GM06990 (cell line): ENCODE measurements around the gene CTNNA2.

Source experiments
- DNase-seq: peaks from one replicate; pipeline ENCODE4 v3.0.0-alpha.2; 2011; ENCODE audit not compliant: insufficient read length; ENCODE audit errors: extremely low read depth
- H3K27me3 ChIP-seq: replicated peaks from 2 replicates; pipeline ENCODE4 v1.6.0; 2011; ENCODE audit warnings: low read length; ENCODE audit not compliant: control insufficient read depth, insufficient read depth
- H3K36me3 ChIP-seq: 2 replicates; pipeline ENCODE4 v1.5.1; 2011; ENCODE audit warnings: low read length; ENCODE audit not compliant: control insufficient read depth, insufficient read depth
- H3K4me3 ChIP-seq: replicated peaks from 2 replicates; pipeline ENCODE4 v1.5.1; 2011; ENCODE audit warnings: low read depth, mild to moderate bottlenecking, control low read depth, low read length
- CTCF ChIP-seq: IDR thresholded peaks from 2 replicates; pipeline ENCODE4 v1.5.1; 2011; ENCODE audit warnings: low read length, control low read depth, mild to moderate bottlenecking, inconsistent platforms; ENCODE audit not compliant: insufficient read depth, poor library complexity, severe bottlenecking

The CTNNA2 gene

GRCh38 chr2:79774016-79774415, 261.2 kb downstream of the CTNNA2 start:
- H3K4me3 ChIP-seq, result no peak overlapping the region
- no peak for DNase-seq
- TF ChIP-seq CTCF, result no peak

GRCh38 chr2:79776461-79776860, 263.6 kb downstream of the CTNNA2 start:
- TF ChIP-seq CTCF, result no peak
- H3K27me3 ChIP-seq, result no peaks in the 10 kb centered on the region
- no peak overlapping the region for H3K4me3 ChIP-seq
- no peak for DNase-seq
- no peaks in the 10 kb centered on the region for H3K36me3 ChIP-seq

More at GRCh38 chr2:79774016-79774415, 261.2 kb downstream of the CTNNA2 start:
- no peaks in the 10 kb centered on the region for H3K36me3 ChIP-seq
- no peaks in the 10 kb centered on the region for H3K27me3 ChIP-seq

GRCh38 chr2:79780781-79781180, 267.9 kb downstream of the CTNNA2 start:
- Histone ChIP-seq H3K27me3 (no peaks in the 10 kb centered on the region), H3K4me3 (no peak overlapping the region), H3K36me3 (no peaks in the 10 kb centered on the region)
- DNase-seq, result no peak
- TF ChIP-seq CTCF, result no peak

DNA sequence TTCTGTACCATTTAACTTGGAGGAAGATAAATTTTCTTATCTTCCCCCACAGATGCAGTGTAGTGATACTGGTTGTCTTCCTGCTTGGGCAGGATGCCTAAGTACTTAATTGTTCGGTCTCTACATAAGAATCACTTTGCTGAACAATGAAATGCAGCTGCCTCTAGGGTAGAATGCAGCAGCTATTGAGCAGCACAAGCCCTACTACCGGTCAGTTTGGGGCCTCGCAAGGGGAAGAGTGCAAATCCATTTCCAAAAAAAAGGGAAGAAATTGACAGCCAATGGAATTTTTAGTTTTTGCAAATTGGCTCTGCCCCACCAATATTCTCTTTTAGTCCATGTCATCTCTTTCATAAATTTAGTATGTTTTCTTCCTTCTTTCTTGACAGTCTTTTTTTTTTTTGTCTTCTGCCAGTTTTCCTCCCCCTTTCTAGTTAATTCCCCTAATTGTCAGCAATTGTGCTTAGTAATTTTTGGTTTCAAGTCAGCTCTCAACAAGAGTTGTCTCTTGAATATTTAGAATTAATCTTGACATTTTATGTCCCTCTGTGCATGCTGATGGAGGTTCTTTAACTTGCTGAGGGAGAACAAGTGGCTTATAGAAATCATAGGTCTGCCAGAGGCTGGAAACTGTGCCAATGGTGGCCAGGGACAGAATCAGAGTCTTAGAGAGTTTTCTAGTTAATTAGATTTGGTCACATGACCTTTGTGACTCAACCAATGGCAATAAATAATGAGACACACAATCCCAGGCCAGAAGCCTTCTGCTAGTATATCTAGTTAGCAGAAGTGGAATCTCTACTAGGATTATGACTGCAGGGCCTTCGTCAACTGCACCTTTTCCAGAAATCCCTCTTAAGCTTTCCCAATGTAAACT, 270.0 kb downstream of the CTNNA2 start:
- TF ChIP-seq CTCF, result no peak
- Histone ChIP-seq H3K27me3 (no peaks in the 10 kb centered on the region), H3K4me3 (no peak overlapping the region), H3K36me3 (no peaks in the 10 kb centered on the region)
- no peak for DNase-seq

DNA sequence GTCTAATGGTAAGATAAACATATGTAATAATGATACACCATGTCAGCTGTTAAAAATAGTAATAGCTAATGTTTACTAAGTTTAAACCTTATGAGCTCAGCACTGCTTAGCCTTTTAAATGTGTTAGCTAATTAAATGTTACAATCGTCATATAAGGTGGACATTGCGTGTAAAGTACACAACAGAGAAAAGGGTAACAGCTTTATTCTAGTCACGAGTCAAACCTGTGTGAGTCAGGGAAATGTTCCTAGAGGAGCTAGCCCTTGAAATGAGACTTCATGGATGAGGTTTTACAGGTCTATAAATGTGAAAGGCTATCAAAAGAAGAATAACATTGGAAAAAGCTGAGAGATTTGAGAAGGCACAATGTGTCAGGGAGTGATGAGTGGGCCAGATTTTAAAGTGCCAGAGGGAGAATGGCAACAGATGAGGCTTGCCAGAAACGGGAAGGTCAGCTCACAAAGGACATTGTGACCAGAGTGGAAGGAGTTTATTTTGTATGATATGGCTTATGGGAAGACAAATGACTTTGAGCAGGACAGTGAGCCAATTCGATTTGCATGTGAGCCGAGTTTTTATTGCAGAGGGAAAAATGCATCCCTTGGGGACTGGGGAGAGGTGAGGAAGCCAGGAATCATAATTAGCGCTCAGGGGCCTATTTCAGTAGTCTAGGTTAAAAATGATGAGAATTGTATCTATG, 276.3 kb downstream of the CTNNA2 start:
- H3K36me3 ChIP-seq, result no peaks in the 10 kb centered on the region
- TF ChIP-seq CTCF, result no peak
- H3K4me3 ChIP-seq, result no peak overlapping the region
- DNase-seq, result no peak
- H3K27me3 ChIP-seq, result no peaks in the 10 kb centered on the region
